Measurements from ENCODE around the gene TBL1XR1. TPM values are rescaled to one million over a fixed set of nuclear protein-coding genes. Genes with fewer than 3 reads are reported as not detected.

The TBL1XR1 gene
- total RNA-seq, 1 experiment from 2014 or later: 192 TPM

GRCh38 chr3:177114253-177114652, 83.0 kb downstream of the TBL1XR1 start:
- H3K4me1 ChIP-seq (ENCODE audit: control insufficient read depth, insufficient read depth, low read length): peaks cover 28% of the 10 kb centered on the region
- in situ Hi-C loops (cut with HindIII; ENCODE audit: low pct_unique_long_range_greater_than_20kb, low sequenced_read_pairs) (no loop called here), intact Hi-C loops (cut with micrococcal nuclease; ENCODE audit: unreplicated experiment) (no loop called here)
- ChIA-PET POLR2A (no interaction called here), CTCF (no interaction called here)
- no peak for DNase-seq (ENCODE audit: low read depth, low spot score)
- ATAC-seq: no peak
- no peaks in the 10 kb centered on the region for H3K36me3 ChIP-seq (ENCODE audit: control insufficient read depth, insufficient read depth, low read length)
- no peak overlapping the region for H3K4me3 ChIP-seq (ENCODE audit: low read depth in 2 of 2, low read length in 2 of 2)
- H3K27ac ChIP-seq (ENCODE audit: low read length): no peak overlapping the region
- no TSS peak for BruUV-seq (replicated peaks)
- TF ChIP-seq TCF7L2 (IDR thresholded peaks at IDR 0.05; ENCODE audit: low read depth, low read length) (no peak), POLR2AphosphoS5 (IDR thresholded peaks at IDR 0.05; ENCODE audit: low read depth, low read length) (no peak), CTCF (IDR thresholded peaks at IDR 0.05) (no peak), SIN3A (IDR thresholded peaks at IDR 0.05; ENCODE audit: borderline replicate concordance, insufficient read depth, low read depth, low read length) (no peak)
- TF ChIP-seq, protein P1, sequence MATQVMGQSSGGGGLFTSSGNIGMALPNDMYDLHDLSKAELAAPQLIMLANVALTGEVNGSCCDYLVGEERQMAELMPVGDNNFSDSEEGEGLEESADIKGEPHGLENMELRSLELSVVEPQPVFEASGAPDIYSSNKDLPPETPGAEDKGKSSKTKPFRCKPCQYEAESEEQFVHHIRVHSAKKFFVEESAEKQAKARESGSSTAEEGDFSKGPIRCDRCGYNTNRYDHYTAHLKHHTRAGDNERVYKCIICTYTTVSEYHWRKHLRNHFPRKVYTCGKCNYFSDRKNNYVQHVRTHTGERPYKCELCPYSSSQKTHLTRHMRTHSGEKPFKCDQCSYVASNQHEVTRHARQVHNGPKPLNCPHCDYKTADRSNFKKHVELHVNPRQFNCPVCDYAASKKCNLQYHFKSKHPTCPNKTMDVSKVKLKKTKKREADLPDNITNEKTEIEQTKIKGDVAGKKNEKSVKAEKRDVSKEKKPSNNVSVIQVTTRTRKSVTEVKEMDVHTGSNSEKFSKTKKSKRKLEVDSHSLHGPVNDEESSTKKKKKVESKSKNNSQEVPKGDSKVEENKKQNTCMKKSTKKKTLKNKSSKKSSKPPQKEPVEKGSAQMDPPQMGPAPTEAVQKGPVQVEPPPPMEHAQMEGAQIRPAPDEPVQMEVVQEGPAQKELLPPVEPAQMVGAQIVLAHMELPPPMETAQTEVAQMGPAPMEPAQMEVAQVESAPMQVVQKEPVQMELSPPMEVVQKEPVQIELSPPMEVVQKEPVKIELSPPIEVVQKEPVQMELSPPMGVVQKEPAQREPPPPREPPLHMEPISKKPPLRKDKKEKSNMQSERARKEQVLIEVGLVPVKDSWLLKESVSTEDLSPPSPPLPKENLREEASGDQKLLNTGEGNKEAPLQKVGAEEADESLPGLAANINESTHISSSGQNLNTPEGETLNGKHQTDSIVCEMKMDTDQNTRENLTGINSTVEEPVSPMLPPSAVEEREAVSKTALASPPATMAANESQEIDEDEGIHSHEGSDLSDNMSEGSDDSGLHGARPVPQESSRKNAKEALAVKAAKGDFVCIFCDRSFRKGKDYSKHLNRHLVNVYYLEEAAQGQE (IDR thresholded peaks at IDR 0.05; ENCODE audit: insufficient read depth in 1 of 2, low read depth in 2 of 2, low read length in 1 of 2): no peak
- no peaks in the 10 kb centered on the region for H3K9me3 ChIP-seq (ENCODE audit: control insufficient read depth, insufficient read depth, low read depth, low read length)
- H3K27me3 ChIP-seq (ENCODE audit: control insufficient read depth, insufficient read depth, low read length): no peaks in the 10 kb centered on the region

GRCh38 chr3:177111541-177111949, 85.7 kb downstream of the TBL1XR1 start:
- Histone ChIP-seq H3K9me3 (ENCODE audit: control insufficient read depth, insufficient read depth, low read depth, low read length) (no peaks in the 10 kb centered on the region), H3K4me3 (ENCODE audit: low read depth in 2 of 2, low read length in 2 of 2) (no peak overlapping the region), H3K4me1 (ENCODE audit: control insufficient read depth, insufficient read depth, low read length) (peaks cover 51% of the 10 kb centered on the region), H3K27me3 (ENCODE audit: control insufficient read depth, insufficient read depth, low read length) (no peaks in the 10 kb centered on the region), H3K27ac (ENCODE audit: low read length) (peak overlapping the region; percentile 20; the same call in 1 of the 2 replicates), H3K36me3 (ENCODE audit: control insufficient read depth, insufficient read depth, low read length) (no peaks in the 10 kb centered on the region)
- intact Hi-C loops (cut with micrococcal nuclease; ENCODE audit: unreplicated experiment) (no loop called here), in situ Hi-C loops (cut with HindIII; ENCODE audit: low pct_unique_long_range_greater_than_20kb, low sequenced_read_pairs) (no loop called here)
- ChIA-PET POLR2A (interaction anchor here (0.6 kb wide), 1 partner anchor 15 kb away, joined by 4 read pairs; no protein-coding TSS in a partner anchor), CTCF (no interaction called here)
- no peak for DNase-seq (ENCODE audit: low read depth, low spot score)
- no peak for TF ChIP-seq TCF7L2 (IDR thresholded peaks at IDR 0.05; ENCODE audit: low read depth, low read length)
- TF ChIP-seq, protein P1 (IDR thresholded peaks at IDR 0.05; ENCODE audit: insufficient read depth in 1 of 2, low read depth in 2 of 2, low read length in 1 of 2): no peak
- TF ChIP-seq CTCF (IDR thresholded peaks at IDR 0.05): no peak
- TF ChIP-seq POLR2AphosphoS5 (IDR thresholded peaks at IDR 0.05; ENCODE audit: low read depth, low read length): no peak
- no peak for TF ChIP-seq SIN3A (IDR thresholded peaks at IDR 0.05; ENCODE audit: borderline replicate concordance, insufficient read depth, low read depth, low read length)
- no TSS peak for BruUV-seq (replicated peaks)
- ATAC-seq: 0 out of 2 replicates have a peak, but pooled peaks have one; percentile 40

All from Panc1 (cell line).